ENCODE measurements around the gene SMR3B. TPM values are rescaled to one million over a fixed set of nuclear protein-coding genes. Genes with fewer than 3 reads are reported as not detected.

SMR3B gene
- total RNA-seq, 1 donor from 2014 or later, result not detected

DNA sequence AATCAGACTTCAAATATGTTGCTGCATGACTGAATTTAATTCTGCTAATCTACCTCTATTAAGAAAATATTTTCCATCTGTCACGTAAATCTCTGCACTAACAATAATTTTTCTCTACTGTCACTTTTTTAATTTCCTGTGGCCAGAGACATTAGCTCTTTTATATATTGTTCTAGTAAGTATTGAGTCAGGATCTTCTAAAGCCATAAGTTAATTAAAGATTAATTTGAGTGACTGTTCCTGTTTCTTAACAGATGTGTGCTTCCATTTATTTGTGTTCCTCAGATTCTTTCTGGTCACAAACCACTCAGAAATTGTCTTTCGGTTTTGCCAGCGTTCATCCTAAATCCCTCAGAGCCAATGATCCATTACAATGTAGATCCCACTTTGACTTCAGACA, 2.4 kb upstream of the SMR3B start:
- TF ChIP-seq EZH2 (IDR thresholded peaks at IDR 0.05) (no peak), EZH2phosphoT487 (IDR thresholded peaks at IDR 0.05) (no peak)
- TF ChIP-seq, protein P1, sequence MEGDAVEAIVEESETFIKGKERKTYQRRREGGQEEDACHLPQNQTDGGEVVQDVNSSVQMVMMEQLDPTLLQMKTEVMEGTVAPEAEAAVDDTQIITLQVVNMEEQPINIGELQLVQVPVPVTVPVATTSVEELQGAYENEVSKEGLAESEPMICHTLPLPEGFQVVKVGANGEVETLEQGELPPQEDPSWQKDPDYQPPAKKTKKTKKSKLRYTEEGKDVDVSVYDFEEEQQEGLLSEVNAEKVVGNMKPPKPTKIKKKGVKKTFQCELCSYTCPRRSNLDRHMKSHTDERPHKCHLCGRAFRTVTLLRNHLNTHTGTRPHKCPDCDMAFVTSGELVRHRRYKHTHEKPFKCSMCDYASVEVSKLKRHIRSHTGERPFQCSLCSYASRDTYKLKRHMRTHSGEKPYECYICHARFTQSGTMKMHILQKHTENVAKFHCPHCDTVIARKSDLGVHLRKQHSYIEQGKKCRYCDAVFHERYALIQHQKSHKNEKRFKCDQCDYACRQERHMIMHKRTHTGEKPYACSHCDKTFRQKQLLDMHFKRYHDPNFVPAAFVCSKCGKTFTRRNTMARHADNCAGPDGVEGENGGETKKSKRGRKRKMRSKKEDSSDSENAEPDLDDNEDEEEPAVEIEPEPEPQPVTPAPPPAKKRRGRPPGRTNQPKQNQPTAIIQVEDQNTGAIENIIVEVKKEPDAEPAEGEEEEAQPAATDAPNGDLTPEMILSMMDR (IDR thresholded peaks at IDR 0.05), result no peak
- Histone ChIP-seq H2AFZ (replicated peaks) (no peak overlapping the region), H4K20me1 (ENCODE audit: low read depth) (no peaks in the 10 kb centered on the region), H3K27me3 (no peaks in the 10 kb centered on the region), H3F3A (ENCODE audit: low read depth) (no peaks in the 10 kb centered on the region), H3K27ac (no peak overlapping the region), H3K4me1 (no peaks in the 10 kb centered on the region), H3K36me3 (no peaks in the 10 kb centered on the region), H3K9ac (no peak overlapping the region), H3K9me3 (ENCODE audit: low read depth) (no peaks in the 10 kb centered on the region), H3K4me3 (no peak overlapping the region), H3K79me2 (ENCODE audit: low read depth) (no peaks in the 10 kb centered on the region), H3K4me2 (no peak overlapping the region)
- DNase-seq (ENCODE audit: low spot score), result no peak
- Mint-ChIP-seq H3K27ac (no peak overlapping the region), H3K36me3 (no peaks in the 10 kb centered on the region), H3K27me3 (ENCODE audit: insufficient read depth, low read depth) (no peaks in the 10 kb centered on the region), H3K4me3 (no peak overlapping the region), H3K9me3 (peaks cover 2% of the 10 kb centered on the region), H3K4me1 (no peaks in the 10 kb centered on the region)

DNA sequence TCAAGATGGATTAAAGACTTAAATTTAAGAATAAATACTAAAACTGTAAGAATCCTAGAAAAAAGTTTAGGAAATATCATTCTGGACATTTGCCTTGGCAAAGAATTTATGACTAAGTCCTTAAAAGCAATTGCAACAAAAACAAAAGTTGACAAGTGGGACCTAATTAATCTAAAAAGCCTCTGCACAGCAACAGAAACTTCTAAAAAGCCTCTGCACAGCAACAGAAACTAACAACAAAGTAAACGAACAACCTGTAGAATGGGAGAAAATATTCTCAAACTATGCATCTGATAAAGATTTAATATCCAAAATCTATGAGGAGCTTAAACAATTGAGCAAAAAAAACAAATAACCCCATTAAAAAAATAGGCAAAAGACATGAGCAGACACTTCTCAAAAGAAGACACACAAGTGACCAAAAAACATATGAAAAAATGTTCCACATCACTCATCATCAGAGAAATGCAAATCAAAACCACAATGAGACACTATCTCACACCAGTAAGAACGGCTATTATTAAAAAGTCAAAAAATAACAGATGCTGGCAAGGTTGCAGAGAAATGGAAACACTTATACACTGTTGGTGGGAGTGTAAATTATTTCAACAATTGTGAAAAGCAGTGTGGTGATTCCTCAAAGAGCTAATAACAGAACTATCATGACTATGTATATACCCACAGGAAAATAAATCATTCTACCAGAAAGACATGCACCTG, 9.3 kb downstream of the SMR3B start:
- no peak for TF ChIP-seq EZH2phosphoT487 (IDR thresholded peaks at IDR 0.05)
- no peak for TF ChIP-seq EZH2 (IDR thresholded peaks at IDR 0.05)
- TF ChIP-seq, protein P1 (IDR thresholded peaks at IDR 0.05), result no peak
- Mint-ChIP-seq H3K27me3 (ENCODE audit: insufficient read depth, low read depth) (peaks cover 5% of the 10 kb centered on the region), H3K4me1 (no peaks in the 10 kb centered on the region), H3K9me3 (no peaks in the 10 kb centered on the region), H3K36me3 (no peaks in the 10 kb centered on the region), H3K4me3 (no peak overlapping the region), H3K27ac (no peak overlapping the region)
- H2AFZ ChIP-seq (replicated peaks), result no peak overlapping the region
- no peaks in the 10 kb centered on the region for H3K9me3 ChIP-seq (ENCODE audit: low read depth)
- H3K27ac ChIP-seq, result no peak overlapping the region
- H3K27me3 ChIP-seq, result no peaks in the 10 kb centered on the region
- H3K36me3 ChIP-seq, result no peaks in the 10 kb centered on the region
- H3K4me2 ChIP-seq, result no peak overlapping the region
- H4K20me1 ChIP-seq (ENCODE audit: low read depth), result no peaks in the 10 kb centered on the region
- H3K9ac ChIP-seq, result no peak overlapping the region
- no peak for DNase-seq (ENCODE audit: low spot score)
- H3K4me1 ChIP-seq, result peaks cover 5% of the 10 kb centered on the region
- H3K79me2 ChIP-seq (ENCODE audit: low read depth), result no peaks in the 10 kb centered on the region
- H3F3A ChIP-seq (ENCODE audit: low read depth), result no peaks in the 10 kb centered on the region
- no peak overlapping the region for H3K4me3 ChIP-seq

DNA sequence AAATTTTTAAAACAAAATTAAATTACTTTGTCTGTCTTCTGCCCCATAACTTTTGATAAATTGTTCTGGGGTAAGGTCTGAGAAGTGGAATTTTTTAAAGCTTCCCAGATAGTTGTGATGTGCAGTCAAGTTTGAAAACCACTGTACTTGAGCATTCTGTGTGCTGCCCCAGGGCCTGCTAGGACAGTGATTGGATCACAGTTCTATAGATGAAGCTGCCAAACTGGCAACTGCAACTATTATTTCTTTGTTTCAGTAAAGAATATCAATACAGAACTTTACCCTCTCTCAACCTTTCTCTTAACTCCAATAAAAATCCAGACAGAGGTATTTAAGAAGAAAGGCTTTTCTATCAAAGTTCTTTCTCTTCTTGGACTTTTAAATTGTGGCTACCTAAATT, 14.6 kb downstream of the SMR3B start, which contains the start of gene OPRPN:
TSS of gene OPRPN (plus strand) at position 361 of the 400 bp plus-strand sequence. CDS start 1,346 bp downstream, outside the sequence.
- H3K27ac Mint-ChIP-seq, result no peak within 1 kb of the TSS
- H3K36me3 ChIP-seq, result no peaks in the 10 kb centered on the region
- no peaks in the 10 kb centered on the region for H3F3A ChIP-seq (ENCODE audit: low read depth)
- H3K9ac ChIP-seq, result no peak within 1 kb of the TSS
- no peak within 1 kb of the TSS for H2AFZ ChIP-seq (replicated peaks)
- peaks cover 5% of the 10 kb centered on the region for H3K4me1 ChIP-seq
- no peak within 1 kb of the TSS for H3K4me3 ChIP-seq
- H3K9me3 Mint-ChIP-seq, result no peaks in the 10 kb centered on the region
- TF ChIP-seq EZH2 (IDR thresholded peaks at IDR 0.05) (no peak), EZH2phosphoT487 (IDR thresholded peaks at IDR 0.05) (no peak)
- TF ChIP-seq, protein P1 (IDR thresholded peaks at IDR 0.05), result no peak
- H4K20me1 ChIP-seq (ENCODE audit: low read depth), result no peaks in the 10 kb centered on the region
- no peaks in the 10 kb centered on the region for H3K9me3 ChIP-seq (ENCODE audit: low read depth)
- H3K4me1 Mint-ChIP-seq, result no peaks in the 10 kb centered on the region
- no peak for DNase-seq (ENCODE audit: low spot score)
- no peaks in the 10 kb centered on the region for H3K79me2 ChIP-seq (ENCODE audit: low read depth)
- H3K27me3 Mint-ChIP-seq (ENCODE audit: insufficient read depth, low read depth), result no peaks in the 10 kb centered on the region
- no peaks in the 10 kb centered on the region for H3K36me3 Mint-ChIP-seq
- H3K4me2 ChIP-seq, result no peak within 1 kb of the TSS
- H3K27me3 ChIP-seq, result no peaks in the 10 kb centered on the region
- H3K27ac ChIP-seq, result no peak within 1 kb of the TSS
- H3K4me3 Mint-ChIP-seq, result no peak within 1 kb of the TSS
